HG03469 (cell line): ENCODE data around the gene PPME1.

Experiments used
- ATAC-seq: cut with Tn5 transposase; IDR thresholded peaks from one replicate; pipeline ENCODE4 v1.9.1; 2021; ENCODE audit warnings: mild to moderate bottlenecking, moderate library complexity, moderate number of reproducible peaks; ENCODE audit not compliant: unreplicated experiment

PPME1 gene

DNA sequence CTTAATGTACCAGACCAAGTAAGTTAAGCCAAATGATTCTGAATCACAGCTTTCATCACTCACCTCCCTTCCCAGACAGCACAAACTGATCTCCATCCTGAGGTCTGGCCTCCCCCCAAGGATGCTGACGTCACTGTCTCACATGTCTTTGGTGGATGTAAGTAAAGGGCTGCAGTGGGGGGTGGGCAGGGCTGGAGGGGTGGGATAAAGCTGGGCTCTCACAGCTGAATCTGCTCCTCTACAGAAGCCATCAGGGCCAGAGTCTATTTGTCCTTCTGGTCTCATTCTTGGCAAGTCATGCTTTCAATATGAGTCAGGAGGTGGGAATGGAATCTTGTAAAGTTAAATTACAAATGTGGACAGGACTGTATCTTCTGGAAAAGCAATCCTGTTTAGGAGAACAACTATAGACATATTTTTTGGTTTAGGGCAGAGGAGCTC lies 107.7 kb downstream of the PPME1 start:
- ATAC-seq: no peak

GRCh38 chr11:74279256-74279655 lies 108.2 kb downstream of the PPME1 start:
- ATAC-seq: no peak

DNA sequence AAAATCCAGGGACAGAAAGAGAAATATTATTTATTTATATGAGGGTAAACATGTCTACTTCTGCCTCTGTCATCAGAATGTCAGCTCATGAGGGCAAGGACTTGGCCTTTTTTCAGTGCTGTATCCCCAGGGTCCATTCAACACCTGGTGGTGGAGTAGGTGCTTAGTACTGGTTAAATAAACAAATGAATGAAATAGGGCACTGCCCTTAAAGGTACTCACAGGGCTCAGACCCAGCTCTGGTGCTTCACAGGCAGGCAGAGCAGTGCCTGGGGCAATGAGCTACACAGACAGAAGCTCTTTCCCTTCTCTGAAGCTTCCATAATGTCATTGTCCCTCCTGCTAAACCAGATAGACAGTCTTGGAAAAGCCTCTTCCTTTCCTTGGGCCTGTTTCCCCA lies 109.4 kb downstream of the PPME1 start:
- no peak for ATAC-seq

GRCh38 chr11:74282421-74282820 lies 111.3 kb downstream of the PPME1 start:
- ATAC-seq: no peak

GRCh38 chr11:74282914-74283371 lies 111.9 kb downstream of the PPME1 start:
- no peak for ATAC-seq

DNA sequence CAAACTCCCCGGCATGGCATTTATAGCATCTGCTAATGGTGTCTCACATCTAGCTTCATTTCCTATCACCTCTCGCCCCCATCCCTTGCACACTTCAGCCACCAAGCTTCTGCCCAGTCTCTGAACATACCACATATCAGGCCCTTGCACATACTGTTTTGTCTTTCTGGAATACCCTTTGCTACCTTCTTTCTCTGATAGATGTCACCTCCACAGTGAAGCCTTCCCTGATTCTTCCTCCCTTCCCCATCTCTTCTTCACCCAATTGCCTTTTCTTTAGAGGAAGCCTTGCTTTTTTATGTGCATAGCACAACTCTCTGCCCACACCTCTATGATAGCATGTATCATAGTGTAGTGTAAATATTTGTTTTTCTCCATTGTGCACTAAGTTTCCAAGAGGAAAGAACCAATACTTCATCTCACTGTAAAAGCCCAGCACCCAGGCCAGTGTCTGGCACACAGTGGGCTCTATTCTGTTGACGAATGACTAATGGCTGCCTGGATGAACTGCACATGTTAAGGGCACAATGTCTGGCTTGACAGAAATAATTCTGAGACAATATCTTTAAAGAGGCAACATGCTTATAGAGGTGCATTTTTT lies 112.6 kb downstream of the PPME1 start:
- ATAC-seq: no peak

- no peak for ATAC-seq
Measured at GRCh38 chr11:74284466-74284865, 113.4 kb downstream of the PPME1 start.

GRCh38 chr11:74288161-74288560 lies 117.1 kb downstream of the PPME1 start:
- ATAC-seq: no peak

DNA sequence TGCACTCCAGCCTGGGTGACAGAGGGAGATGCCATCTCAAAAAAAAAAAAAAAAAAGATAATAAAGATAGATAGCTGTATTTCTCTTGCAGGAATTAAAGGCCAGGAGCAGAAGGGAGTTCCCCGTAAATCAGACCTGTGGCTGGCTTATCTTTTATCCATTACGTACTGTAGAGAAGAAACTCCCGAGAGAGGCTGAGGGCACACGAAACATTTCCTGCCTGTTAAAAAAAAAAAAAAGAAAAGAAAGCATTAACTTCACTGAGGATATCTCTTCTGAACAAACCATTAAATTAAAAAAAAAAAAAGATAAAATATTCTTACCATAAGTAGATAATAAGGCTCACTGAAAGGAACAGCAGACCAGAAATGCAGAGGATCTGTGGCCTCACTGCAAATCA lies 117.8 kb downstream of the PPME1 start:
- no peak for ATAC-seq

DNA sequence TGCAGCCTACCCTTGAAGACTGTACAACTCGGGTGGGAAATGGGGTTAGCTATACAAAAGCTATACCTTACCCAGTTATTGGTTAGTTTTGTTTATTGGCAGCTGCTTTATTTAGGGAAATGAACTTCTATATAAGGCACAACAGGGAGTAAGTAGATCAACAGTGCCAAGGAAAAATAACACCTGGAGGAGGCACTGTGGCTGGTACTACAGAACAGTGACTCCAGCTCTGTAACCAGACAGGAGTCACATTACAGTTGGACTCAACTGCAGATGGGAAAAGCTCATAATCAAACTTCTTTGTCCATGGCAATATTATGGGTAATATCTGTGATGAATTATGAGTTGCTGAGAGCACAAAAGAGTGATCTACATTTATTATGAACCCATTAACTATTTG lies 126.4 kb downstream of the PPME1 start:
- ATAC-seq: no peak

GRCh38 chr11:74299015-74299414 lies 127.9 kb downstream of the PPME1 start:
- ATAC-seq: no peak
